Fibroblast of lung (primary cell): ENCODE data around the gene DEPDC1. TPM values are rescaled to one million over a fixed set of nuclear protein-coding genes. Genes with fewer than 3 reads are reported as not detected.
"Not testable (repeated sequence)": the region's sequence is repeated elsewhere in the genome, so short reads cannot be mapped to it uniquely, and the experiment has no call there.

ENCODE experiments used
- DNase-seq, 2 donors: peaks; one replicate each; pipeline versions ENCODE4 v3.0.0 to v3.0.0-alpha.2; 2010; ENCODE audit warnings: low read depth in 2 of 2
- H2AFZ ChIP-seq: 2 replicates; pipeline ENCODE4 v1.5.1; 2012; ENCODE audit warnings: low read length, control low read depth, inconsistent platforms
- H3K27ac ChIP-seq: 2 replicates; pipeline ENCODE4 v1.5.1; 2011; ENCODE audit warnings: low read length, control low read depth; ENCODE audit not compliant: insufficient read depth
- H3K27me3 ChIP-seq: 2 replicates; pipeline ENCODE4 v1.5.1; 2011; ENCODE audit warnings: mild to moderate bottlenecking, low read length; ENCODE audit not compliant: control insufficient read depth, insufficient read depth
- H3K36me3 ChIP-seq: 2 replicates; pipeline ENCODE4 v1.5.1; 2011; ENCODE audit warnings: low read length; ENCODE audit not compliant: control insufficient read depth, insufficient read depth
- H3K4me1 ChIP-seq: 2 replicates; pipeline ENCODE4 v1.5.1; 2011; ENCODE audit warnings: low read length; ENCODE audit not compliant: control insufficient read depth, insufficient read depth; ENCODE audit errors: extremely low read depth
- H3K4me2 ChIP-seq: 2 replicates; pipeline ENCODE4 v1.5.1; 2011; ENCODE audit warnings: low read length, control low read depth; ENCODE audit not compliant: insufficient read depth; ENCODE audit errors: extremely low read depth
- H3K4me3 ChIP-seq, 4 experiments: fragments of 200-600 bp in 1 of 4; sonication (generic) in 1 of 4; replicated peaks in 1 of 4; 2 replicates each; pipeline ENCODE4 v1.5.1; 2011 to 2016; ENCODE audit warnings: low read length in 4 of 4, low read depth in 3 of 4, mild to moderate bottlenecking in 3 of 4, control low read depth in 2 of 4, inconsistent platforms in 1 of 4, mixed read lengths in 1 of 4; ENCODE audit not compliant: insufficient read depth in 1 of 4; ENCODE audit errors: control extremely low read depth in 1 of 4
- H3K79me2 ChIP-seq: 2 replicates; pipeline ENCODE4 v1.5.1; 2012; ENCODE audit warnings: mild to moderate bottlenecking, low read length, inconsistent platforms; ENCODE audit not compliant: control insufficient read depth, insufficient read depth
- H3K9ac ChIP-seq: 2 replicates; pipeline ENCODE4 v1.5.1; 2011; ENCODE audit warnings: mild to moderate bottlenecking, low read length, control low read depth; ENCODE audit not compliant: insufficient read depth
- H3K9me3 ChIP-seq: 2 replicates; pipeline ENCODE4 v1.5.1; 2012; ENCODE audit warnings: low read depth, low read length; ENCODE audit not compliant: control insufficient read depth, insufficient read depth
- H4K20me1 ChIP-seq: 2 replicates; pipeline ENCODE4 v1.5.1; 2011; ENCODE audit warnings: low read length; ENCODE audit not compliant: control insufficient read depth, insufficient read depth; ENCODE audit errors: extremely low read depth
- CTCF ChIP-seq, 2 donors: IDR thresholded peaks in 1 of 2; conservative IDR thresholded peaks in 1 of 2; 1 replicate in 1 of 2; 2 replicates in 1 of 2; pipeline ENCODE4 v1.5.1; 2011 to 2012; ENCODE audit warnings: low read length in 2 of 2, control low read depth in 1 of 2, inconsistent platforms in 1 of 2, low read depth in 1 of 2, mild to moderate bottlenecking in 1 of 2
- EZH2 ChIP-seq: IDR thresholded peaks from 2 replicates; pipeline ENCODE4 v1.5.1; 2012; ENCODE audit warnings: low read length, control low read depth, mild to moderate bottlenecking; ENCODE audit errors: missing control alignments
- polyA plus RNA-seq, 2 donors: library from polyadenylated mRNA; depleted of rRNA in 1 of 2; stranded (reverse) in 1 of 2; unstranded in 1 of 2; fragments of >200 nt; gene quantifications; 2 replicates each; pipeline ENCODE4 v1.2.1, GENCODE V29; 2011 to 2012; ENCODE audit warnings: missing spikeins in 1 of 2
- total RNA-seq: library from RNA; depleted of rRNA; stranded (reverse); fragments of >200 nt; gene quantifications from 2 replicates; pipeline ENCODE4 v1.2.1, GENCODE V29; 2014

DEPDC1 gene
- total and polyA plus RNA-seq, 2 donors (not counting 1 experiment from before 2014, with no cell fraction given): 8.0 to 8.8 TPM

GRCh38 chr1:68493193-68493592, 3.7 kb downstream of the DEPDC1 start:
- Histone ChIP-seq H3K79me2 (peaks cover 44% of the 10 kb centered on the region), H3K4me2 (no peak overlapping the region), H3K27ac (no peak overlapping the region), H3K36me3 (no peaks in the 10 kb centered on the region), H4K20me1 (no peaks in the 10 kb centered on the region), H3K4me1 (peaks cover 5% of the 10 kb centered on the region), H3K9ac (no peak overlapping the region), H2AFZ (peak overlapping the region; percentile 78), H3K4me3 (no peak overlapping the region), H3K9me3 (no peaks in the 10 kb centered on the region), H3K27me3 (no peaks in the 10 kb centered on the region)
- no peak for DNase-seq
- no peak for TF ChIP-seq CTCF (conservative IDR thresholded peaks at IDR 0.05 in 1 of 2, IDR thresholded peaks at IDR 0.05 in 1 of 2; ENCODE audit: low read depth in 1 of 2, low read length in 2 of 2)
- no peak for TF ChIP-seq EZH2

DNA sequence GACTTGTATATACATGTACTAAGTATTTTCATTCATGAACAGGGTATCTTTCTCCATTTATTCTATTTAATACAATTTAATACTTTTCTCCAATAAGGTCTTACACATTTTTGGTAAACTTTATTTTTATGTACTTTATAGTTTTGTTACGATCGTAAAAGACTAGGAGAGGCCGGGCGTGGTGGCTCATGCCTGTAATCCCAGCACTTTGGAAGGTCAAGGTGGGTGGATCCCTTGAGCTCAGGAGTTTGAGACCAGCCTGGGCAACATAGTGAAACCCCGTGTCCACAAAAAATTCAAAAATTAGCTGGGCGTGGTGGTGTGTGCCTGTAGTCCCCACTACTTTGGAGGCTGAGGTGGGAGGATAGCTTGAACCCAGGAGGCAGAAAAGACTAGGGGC, 4.6 kb downstream of the DEPDC1 start:
- H3K4me1 ChIP-seq, H3K27ac ChIP-seq, H3K4me2 ChIP-seq, H4K20me1 ChIP-seq, H3K4me3 ChIP-seq, H3K27me3 ChIP-seq, H3K9me3 ChIP-seq, H3K9ac ChIP-seq, H3K36me3 ChIP-seq, DNase-seq: not testable (repeated sequence)
- Histone ChIP-seq H2AFZ (peak overlapping the region; percentile 78), H3K79me2 (peaks cover 44% of the 10 kb centered on the region)

GRCh38 chr1:68490046-68490651, 6.7 kb downstream of the DEPDC1 start:
- TF ChIP-seq CTCF (conservative IDR thresholded peaks at IDR 0.05 in 1 of 2, IDR thresholded peaks at IDR 0.05 in 1 of 2; ENCODE audit: low read depth in 1 of 2, low read length in 2 of 2): no peak
- no peaks in the 10 kb centered on the region for H4K20me1 ChIP-seq
- H3K4me2 ChIP-seq: no peak overlapping the region
- no peaks in the 10 kb centered on the region for H3K27me3 ChIP-seq
- peaks cover 29% of the 10 kb centered on the region for H3K79me2 ChIP-seq
- peaks cover 2% of the 10 kb centered on the region for H3K36me3 ChIP-seq
- no peak overlapping the region for H3K4me3 ChIP-seq
- no peak overlapping the region for H3K9ac ChIP-seq
- no peak overlapping the region for H2AFZ ChIP-seq
- H3K9me3 ChIP-seq: no peaks in the 10 kb centered on the region
- DNase-seq: no peak
- no peaks in the 10 kb centered on the region for H3K4me1 ChIP-seq
- H3K27ac ChIP-seq: no peak overlapping the region
